Liver (tissue), 9 donors: ENCODE measurements around the gene KIF12. TPM values are rescaled to one million over a fixed set of nuclear protein-coding genes. Genes with fewer than 3 reads are reported as not detected.
"Not testable (repeated sequence)": the region's sequence is repeated elsewhere in the genome, so short reads cannot be mapped to it uniquely, and the experiment has no call there.

Experiments
- DNase-seq: peaks from one replicate; pipeline ENCODE4 v3.0.0-alpha.2; 2017; ENCODE audit warnings: low spot score
- H3K27ac ChIP-seq, 2 donors: one replicate each; pipeline ENCODE4 v1.7.0; 2013; ENCODE audit warnings: inconsistent platforms in 2 of 2, low read length in 2 of 2, control low read depth in 1 of 2, low read depth in 1 of 2, mild to moderate bottlenecking in 1 of 2
- H3K27me3 ChIP-seq, 4 donors: one replicate each; pipeline versions ENCODE4 v1.6.1 to v1.7.0; 2013; ENCODE audit warnings: low read length in 3 of 4, inconsistent platforms in 1 of 4, mild to moderate bottlenecking in 1 of 4, moderate library complexity in 1 of 4; ENCODE audit not compliant: control insufficient read depth in 4 of 4, insufficient read depth in 4 of 4
- H3K36me3 ChIP-seq, 4 donors: one replicate each; pipeline versions ENCODE4 v1.6.1 to v1.7.0; 2013; ENCODE audit warnings: low read length in 3 of 4, mild to moderate bottlenecking in 3 of 4, low read depth in 1 of 4, moderate library complexity in 1 of 4; ENCODE audit not compliant: control insufficient read depth in 4 of 4, insufficient read depth in 3 of 4
- H3K4me1 ChIP-seq, 4 donors: one replicate each; pipeline versions ENCODE4 v1.6.1 to v1.7.0; 2013; ENCODE audit warnings: low read length in 3 of 4, mild to moderate bottlenecking in 3 of 4, moderate library complexity in 1 of 4; ENCODE audit not compliant: control insufficient read depth in 4 of 4, insufficient read depth in 4 of 4
- H3K4me3 ChIP-seq, 3 donors: one replicate each; pipeline versions ENCODE4 v1.6.1 to v1.7.0; 2013; ENCODE audit warnings: low read length in 3 of 3, control low read depth in 1 of 3, low read depth in 1 of 3, mild to moderate bottlenecking in 1 of 3
- H3K9ac ChIP-seq, 2 donors: one replicate each; pipeline ENCODE4 v1.7.0; 2013; ENCODE audit warnings: low read length in 2 of 2, mild to moderate bottlenecking in 2 of 2, moderate library complexity in 2 of 2, control low read depth in 1 of 2, low read depth in 1 of 2
- H3K9me3 ChIP-seq, 4 donors: one replicate each; pipeline versions ENCODE4 v1.6.1 to v1.7.0; 2013; ENCODE audit warnings: low read length in 3 of 4; ENCODE audit not compliant: control insufficient read depth in 4 of 4
- EGR1 ChIP-seq, 2 donors: IDR thresholded peaks; 2 replicates each; pipeline ENCODE4 v1.6.1; 2016 to 2018; ENCODE audit warnings: antibody characterized with exemption in 2 of 2, low read depth in 2 of 2
- GABPA ChIP-seq, 2 donors: IDR thresholded peaks in 1 of 2; conservative IDR thresholded peaks in 1 of 2; 2 replicates each; pipeline ENCODE4 v1.6.1; 2016; ENCODE audit warnings: antibody characterized with exemption in 2 of 2, mild to moderate bottlenecking in 1 of 2, moderate library complexity in 1 of 2
- RAD21 ChIP-seq, 2 donors: IDR thresholded peaks; 2 replicates each; pipeline ENCODE4 v1.6.1; 2016; ENCODE audit warnings: antibody characterized with exemption in 2 of 2, mild to moderate bottlenecking in 2 of 2
- YY1 ChIP-seq: IDR thresholded peaks from 2 replicates; pipeline ENCODE4 v1.6.1; 2016; ENCODE audit warnings: antibody characterized with exemption, mild to moderate bottlenecking
- WGBS: extraction: QIAGEN DNeasy Blood & Tissue Kit; methylation state at CpG from one replicate; pipeline ENCODE4 v1.1.7; 2013; 5-methylcytosine and 5-hydroxymethylcytosine counted together
- polyA plus RNA-seq, 2 donors: library from polyadenylated mRNA; stranded (reverse) in 1 of 2; unstranded in 1 of 2; fragments of 200-250 nt in 1 of 2; fragments of >200 nt in 1 of 2; fragmentation: Nextera tagmentation in 1 of 2; extraction: Ambion mirVana in 1 of 2; gene quantifications; one replicate each; pipeline versions ENCODE4 v1.2.1 to v1.2.3, GENCODE V29; 2013 to 2015
- total RNA-seq, 2 donors: library from RNA; depleted of rRNA; stranded (reverse); fragments of >200 nt; gene quantifications; one replicate each; pipeline ENCODE4 v1.2.3, GENCODE V29; 2014
- TF ChIP-seq, protein P1 (sequence below): IDR thresholded peaks from 2 replicates; pipeline ENCODE4 v1.6.1; 2016; ENCODE audit warnings: antibody characterized with exemption
- donor health status: healthy.
- donor health status: healthy.
- donor health status: healthy.
- donor health status: healthy.
- donor health status: healthy.

The KIF12 gene
- total and polyA plus RNA-seq, 4 donors: 2.9 to 11.8 (median 7.7) TPM

DNA sequence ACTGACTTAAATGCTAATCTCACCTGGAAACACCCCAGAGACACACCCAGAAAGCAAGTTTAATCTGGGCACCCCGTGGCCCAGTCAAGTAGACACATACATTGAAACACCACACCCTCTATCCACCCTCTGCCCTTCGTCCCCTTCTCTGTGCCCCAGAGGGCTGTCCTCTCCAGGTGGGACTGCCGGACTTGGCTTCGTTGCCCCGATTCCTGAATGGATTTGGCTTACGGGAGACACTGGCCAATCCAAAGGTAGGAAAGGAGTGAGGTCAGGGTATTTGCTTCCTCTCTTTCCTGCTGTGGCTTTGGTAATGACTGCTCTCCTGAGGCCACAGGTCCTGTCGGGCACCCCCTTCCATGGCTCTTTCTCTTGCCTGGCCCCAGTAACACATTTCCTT lies 31.0 kb upstream of the KIF12 start:
- Histone ChIP-seq H3K4me3 (no peak overlapping the region), H3K36me3 (no peaks in the 10 kb centered on the region), H3K27ac (peak overlapping the region in 1 of 2 donors; percentile 76), H3K4me1 (peaks cover 11 to 23% (median 17%) of the 10 kb centered on the region in 4 donors), H3K9me3 (no peaks in the 10 kb centered on the region), H3K27me3 (no peaks in the 10 kb centered on the region), H3K9ac (no peak overlapping the region)
- TF ChIP-seq YY1: no peak
- TF ChIP-seq RAD21 (IDR thresholded peaks at IDR 0.05): no peak
- 39% methylated on average over 7 of the region's 7 CpGs for WGBS
- DNase-seq: no peak

DNA sequence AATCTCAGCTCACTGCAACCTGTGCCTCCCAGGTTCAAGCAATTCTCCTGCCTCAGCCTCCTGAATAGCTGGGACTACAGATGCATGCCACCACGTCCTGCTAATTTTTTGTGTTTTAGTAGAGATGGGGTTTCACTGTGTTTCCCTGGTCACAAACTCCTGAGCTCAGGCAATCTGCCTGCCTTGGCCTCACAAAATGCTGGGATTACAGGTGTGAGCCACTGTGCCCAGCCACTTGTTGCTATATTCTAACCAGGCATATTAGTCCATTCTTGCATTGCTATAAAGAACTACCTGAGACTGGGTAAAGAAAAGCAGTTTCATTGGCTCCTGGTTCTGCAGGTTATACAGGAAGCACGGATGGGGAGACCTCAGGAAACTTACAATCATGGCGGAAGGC lies 29.7 kb upstream of the KIF12 start:
- H3K4me1 ChIP-seq: peaks cover 11 to 34% (median 23%) of the 10 kb centered on the region in 4 donors
- not testable (repeated sequence) for H3K27ac ChIP-seq, DNase-seq, H3K9ac ChIP-seq, H3K27me3 ChIP-seq, H3K36me3 ChIP-seq, H3K4me3 ChIP-seq, H3K9me3 ChIP-seq
- WGBS: 94% methylated on average over 3 of the region's 3 CpGs

DNA sequence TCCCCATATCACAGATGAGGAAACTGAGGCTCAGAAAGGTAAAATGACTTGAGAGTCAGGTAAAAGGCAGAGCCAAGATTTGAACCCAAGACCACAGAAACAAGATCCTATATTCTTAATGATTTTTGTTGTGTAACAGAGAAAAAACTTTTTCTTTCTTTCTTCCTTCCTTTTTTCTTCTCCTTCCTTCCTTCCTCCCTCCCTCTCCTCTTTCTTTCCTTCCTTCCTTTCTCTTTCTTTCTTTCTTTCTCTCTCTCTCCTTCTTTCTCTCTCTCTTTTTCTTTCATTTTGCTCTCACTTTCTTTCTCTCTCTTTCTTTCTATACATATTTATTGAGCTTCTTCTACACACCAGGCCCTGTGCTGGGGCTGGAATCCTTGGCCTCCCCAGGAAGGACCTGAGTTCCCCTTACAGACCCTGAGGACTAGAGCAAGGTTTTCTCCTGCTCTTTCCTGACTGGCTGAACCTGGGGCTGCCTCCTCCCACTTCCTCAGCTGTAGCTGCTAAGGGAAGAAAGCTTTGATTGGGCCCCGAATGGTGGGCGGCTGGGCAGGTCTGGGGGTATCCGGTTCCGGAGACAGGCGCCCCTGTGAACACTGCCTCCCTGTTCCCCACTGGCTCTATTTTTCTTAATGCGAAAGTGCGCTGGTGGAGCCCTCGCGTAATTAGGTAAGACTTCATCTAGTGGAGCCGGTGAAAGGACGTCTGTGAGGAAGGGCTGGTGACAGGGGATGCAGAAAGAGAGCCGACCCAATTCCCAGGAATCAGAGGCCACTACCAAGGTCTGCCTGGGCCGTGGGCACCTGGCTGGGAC lies 27.4 kb upstream of the KIF12 start:
- WGBS: 84% methylated on average over 13 of the region's 13 CpGs
- H3K36me3 ChIP-seq: no peaks in the 10 kb centered on the region

DNA sequence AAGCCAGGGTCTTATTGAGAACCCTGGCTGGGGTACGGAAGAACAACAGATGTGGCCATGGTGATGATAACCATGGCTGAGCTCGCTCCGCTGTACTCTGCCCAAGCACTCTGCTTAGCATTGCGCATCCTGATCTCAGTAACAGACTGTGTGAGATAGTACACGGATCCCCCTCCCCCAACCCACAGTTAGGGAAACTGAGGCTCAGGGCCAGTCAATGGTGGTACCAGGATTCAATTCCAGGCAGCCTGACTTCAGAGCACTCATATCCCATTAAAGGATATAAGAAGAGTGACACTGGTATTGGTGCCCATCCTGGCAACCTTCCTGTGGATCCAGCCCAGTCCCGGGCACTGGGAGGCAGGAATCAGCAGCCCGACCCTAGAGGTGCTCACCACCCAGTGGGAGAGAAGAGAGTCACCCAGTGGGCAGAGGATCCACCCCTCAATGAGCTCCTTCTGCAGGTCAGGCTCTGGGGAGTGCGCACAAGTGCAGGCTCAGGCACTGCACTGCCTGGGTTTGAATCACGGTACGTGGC lies 26.5 kb upstream of the KIF12 start:
- no peak overlapping the region for H3K4me3 ChIP-seq
- TF ChIP-seq, protein P1, sequence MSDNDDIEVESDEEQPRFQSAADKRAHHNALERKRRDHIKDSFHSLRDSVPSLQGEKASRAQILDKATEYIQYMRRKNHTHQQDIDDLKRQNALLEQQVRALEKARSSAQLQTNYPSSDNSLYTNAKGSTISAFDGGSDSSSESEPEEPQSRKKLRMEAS: no peak
- no peak for TF ChIP-seq RAD21 (IDR thresholded peaks at IDR 0.05)
- TF ChIP-seq GABPA (IDR thresholded peaks at IDR 0.05 in 1 of 2, conservative IDR thresholded peaks at IDR 0.05 in 1 of 2): no peak
- H3K36me3 ChIP-seq: no peaks in the 10 kb centered on the region
- H3K9me3 ChIP-seq: no peaks in the 10 kb centered on the region
- no peak overlapping the region for H3K27ac ChIP-seq
- H3K9ac ChIP-seq: no peak overlapping the region
- DNase-seq: no peak
- H3K27me3 ChIP-seq: no peaks in the 10 kb centered on the region
- peaks cover 6 to 33% (median 20%) of the 10 kb centered on the region in 4 donors for H3K4me1 ChIP-seq
- 83% methylated on average over 10 of the region's 10 CpGs for WGBS

More for the DNA sequence above, 27.4 kb upstream of the KIF12 start:
- H3K9me3 ChIP-seq: no peaks in the 10 kb centered on the region
- H3K27me3 ChIP-seq: no peaks in the 10 kb centered on the region
- peaks cover 11 to 42% (median 27%) of the 10 kb centered on the region in 4 donors for H3K4me1 ChIP-seq
- TF ChIP-seq EGR1 (IDR thresholded peaks at IDR 0.05; ENCODE audit: low read depth in 2 of 2): no peak
- no peak overlapping the region for H3K9ac ChIP-seq
- no peak for DNase-seq
- H3K4me3 ChIP-seq: no peak overlapping the region
- H3K27ac ChIP-seq: no peak overlapping the region
